Measurements from ENCODE around the gene EVX2.

The EVX2 gene

GRCh38 chr2:176099159-176099727 is 15.5 kb upstream of the EVX2 start:
- Histone ChIP-seq H2AFZ (ENCODE audit: low read depth, low read length) (no peak overlapping the region), H3K79me2 (ENCODE audit: insufficient read depth, low read length) (peaks cover 14% of the 10 kb centered on the region), H3K27ac (ENCODE audit: low read length) (no peak overlapping the region), H3K9me3 (ENCODE audit: insufficient read depth, low read length, severe bottlenecking) (no peaks in the 10 kb centered on the region), H3K27me3 (ENCODE audit: insufficient read depth, low read length, poor library complexity) (no peaks in the 10 kb centered on the region), H4K20me1 (ENCODE audit: insufficient read depth, low read length) (no peaks in the 10 kb centered on the region), H3K4me3 (ENCODE audit: low read depth in 1 of 2, low read length in 2 of 2) (no peak overlapping the region), H3K9ac (ENCODE audit: low read depth, low read length) (no peak overlapping the region), H3K4me1 (ENCODE audit: insufficient read depth, low read length) (peaks cover 32% of the 10 kb centered on the region), H3K36me3 (ENCODE audit: insufficient read depth, low read length) (no peaks in the 10 kb centered on the region), H3K4me2 (ENCODE audit: insufficient read depth, low read length) (no peak overlapping the region)
- no peak for DNase-seq
- ATAC-seq (ENCODE audit: insufficient read depth, low read depth): no peak
- TF ChIP-seq EZH2 (IDR thresholded peaks at IDR 0.05; ENCODE audit: borderline replicate concordance, low read depth, low read length, severe bottlenecking): no peak
- TF ChIP-seq, protein P1, sequence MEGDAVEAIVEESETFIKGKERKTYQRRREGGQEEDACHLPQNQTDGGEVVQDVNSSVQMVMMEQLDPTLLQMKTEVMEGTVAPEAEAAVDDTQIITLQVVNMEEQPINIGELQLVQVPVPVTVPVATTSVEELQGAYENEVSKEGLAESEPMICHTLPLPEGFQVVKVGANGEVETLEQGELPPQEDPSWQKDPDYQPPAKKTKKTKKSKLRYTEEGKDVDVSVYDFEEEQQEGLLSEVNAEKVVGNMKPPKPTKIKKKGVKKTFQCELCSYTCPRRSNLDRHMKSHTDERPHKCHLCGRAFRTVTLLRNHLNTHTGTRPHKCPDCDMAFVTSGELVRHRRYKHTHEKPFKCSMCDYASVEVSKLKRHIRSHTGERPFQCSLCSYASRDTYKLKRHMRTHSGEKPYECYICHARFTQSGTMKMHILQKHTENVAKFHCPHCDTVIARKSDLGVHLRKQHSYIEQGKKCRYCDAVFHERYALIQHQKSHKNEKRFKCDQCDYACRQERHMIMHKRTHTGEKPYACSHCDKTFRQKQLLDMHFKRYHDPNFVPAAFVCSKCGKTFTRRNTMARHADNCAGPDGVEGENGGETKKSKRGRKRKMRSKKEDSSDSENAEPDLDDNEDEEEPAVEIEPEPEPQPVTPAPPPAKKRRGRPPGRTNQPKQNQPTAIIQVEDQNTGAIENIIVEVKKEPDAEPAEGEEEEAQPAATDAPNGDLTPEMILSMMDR (IDR thresholded peaks at IDR 0.05; ENCODE audit: borderline replicate concordance, extremely low read depth, low read length, poor library complexity, severe bottlenecking): no peak

- no peaks in the 10 kb centered on the region for H3K9me3 ChIP-seq (ENCODE audit: insufficient read depth, low read length, severe bottlenecking)
- H3K4me2 ChIP-seq (ENCODE audit: insufficient read depth, low read length): peak overlapping the region; percentile 74; the same call in 1 of the 2 replicates
- H3K27me3 ChIP-seq (ENCODE audit: insufficient read depth, low read length, poor library complexity): no peaks in the 10 kb centered on the region
- TF ChIP-seq, protein P1 (IDR thresholded peaks at IDR 0.05; ENCODE audit: borderline replicate concordance, extremely low read depth, low read length, poor library complexity, severe bottlenecking): no peak
- no peak for TF ChIP-seq EZH2 (IDR thresholded peaks at IDR 0.05; ENCODE audit: borderline replicate concordance, low read depth, low read length, severe bottlenecking)
- H3K79me2 ChIP-seq (ENCODE audit: insufficient read depth, low read length): peaks cover 21% of the 10 kb centered on the region
- peaks cover 39% of the 10 kb centered on the region for H3K4me1 ChIP-seq (ENCODE audit: insufficient read depth, low read length)
- H4K20me1 ChIP-seq (ENCODE audit: insufficient read depth, low read length): no peaks in the 10 kb centered on the region
- H3K9ac ChIP-seq (ENCODE audit: low read depth, low read length): peak overlapping the region; percentile 89; the same call in 1 of the 2 replicates
- H3K4me3 ChIP-seq (ENCODE audit: low read depth in 1 of 2, low read length in 2 of 2): peak overlapping the region in 1 of 2 experiments; percentile 57; a peak in 1 of 4 replicates
- no peak for DNase-seq
- peak overlapping the region; percentile 92 for H3K27ac ChIP-seq (ENCODE audit: low read length)
- peak overlapping the region; percentile 90; the same call in 1 of the 2 replicates for H2AFZ ChIP-seq (ENCODE audit: low read depth, low read length)
- H3K36me3 ChIP-seq (ENCODE audit: insufficient read depth, low read length): no peaks in the 10 kb centered on the region
- no peak for ATAC-seq (ENCODE audit: insufficient read depth, low read depth)
Measured at GRCh38 chr2:176098366-176099158, 14.8 kb upstream of the EVX2 start.

DNA sequence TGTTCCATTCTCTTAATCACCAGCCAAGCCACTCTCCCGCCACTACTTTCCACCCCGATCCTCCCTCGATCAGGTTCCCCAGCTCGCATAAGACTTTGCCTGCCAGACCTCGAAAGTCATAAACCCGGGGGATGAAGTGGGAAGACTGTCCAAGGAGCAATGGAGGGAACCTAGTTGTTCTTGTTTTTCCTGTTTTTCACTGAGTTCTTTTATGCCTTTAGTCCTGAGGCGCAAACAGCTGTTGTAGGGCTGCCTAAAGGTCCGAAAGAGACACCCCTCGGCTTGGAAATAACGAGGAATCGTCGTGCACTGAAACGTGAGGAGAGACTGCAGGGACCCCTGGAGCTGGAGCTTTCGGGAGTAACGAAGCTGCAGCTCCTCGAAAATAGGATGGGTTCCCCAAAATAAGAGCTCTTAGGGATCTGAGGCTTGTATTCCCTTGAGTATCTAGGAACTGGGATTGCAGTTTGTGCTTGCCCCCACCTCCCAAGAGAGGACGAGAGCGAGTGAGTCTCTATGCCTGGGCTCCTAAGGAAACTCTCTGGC is 14.1 kb upstream of the EVX2 start:
- Histone ChIP-seq H3K27me3 (ENCODE audit: insufficient read depth, low read length, poor library complexity) (no peaks in the 10 kb centered on the region), H4K20me1 (ENCODE audit: insufficient read depth, low read length) (no peaks in the 10 kb centered on the region), H3K27ac (ENCODE audit: low read length) (peak overlapping the region; percentile 92), H3K4me2 (ENCODE audit: insufficient read depth, low read length) (peak overlapping the region; percentile 74), H3K36me3 (ENCODE audit: insufficient read depth, low read length) (no peaks in the 10 kb centered on the region), H3K79me2 (ENCODE audit: insufficient read depth, low read length) (peaks cover 26% of the 10 kb centered on the region), H3K9ac (ENCODE audit: low read depth, low read length) (peak overlapping the region; percentile 89), H3K4me1 (ENCODE audit: insufficient read depth, low read length) (peaks cover 44% of the 10 kb centered on the region), H3K9me3 (ENCODE audit: insufficient read depth, low read length, severe bottlenecking) (no peaks in the 10 kb centered on the region), H2AFZ (ENCODE audit: low read depth, low read length) (peak overlapping the region; percentile 90), H3K4me3 (ENCODE audit: low read depth in 1 of 2, low read length in 2 of 2) (peak overlapping the region; percentile 17 to 57; a peak in 3 of 4 replicates)
- DNase-seq (no peak), ATAC-seq (ENCODE audit: insufficient read depth, low read depth) (no peak)
- TF ChIP-seq EZH2 (IDR thresholded peaks at IDR 0.05; ENCODE audit: borderline replicate concordance, low read depth, low read length, severe bottlenecking): no peak
- TF ChIP-seq, protein P1 (IDR thresholded peaks at IDR 0.05; ENCODE audit: borderline replicate concordance, extremely low read depth, low read length, poor library complexity, severe bottlenecking): no peak

Data from DND-41 (cell line).